SK-N-SH (cell line): Measurements from ENCODE around the gene BEST3. TPM values are rescaled to one million over a fixed set of nuclear protein-coding genes. Genes with fewer than 3 reads are reported as not detected.

ENCODE experiments used
- CTCF ChIA-PET: fragments of 300-600, 350-600 bp; formaldehyde crosslinking; extraction: SDS; loops from one replicate; lab custom pipeline; 2021; lab: Yijun Ruan, JAX
- POLR2A ChIA-PET: fragments of 350-600 bp; sonication (Branson Sonifier 250); formaldehyde crosslinking; extraction: SDS; loops from one replicate; lab custom pipeline; 2020; ENCODE audit warnings: antibody characterized with exemption, inconsistent platforms; lab: Yijun Ruan, JAX
- DNase-seq: peaks from one replicate; pipeline ENCODE4 v3.0.0; 2012
- H2AFZ ChIP-seq: fragments of 200-600 bp; sonication (generic); 2 replicates; pipeline ENCODE4 v1.8.1; 2016; ENCODE audit warnings: antibody characterized with exemption, mild to moderate bottlenecking, low read depth
- H3F3A ChIP-seq: fragments of 200-600 bp; sonication (generic); replicated peaks from 2 replicates; pipeline ENCODE3; 2016; ENCODE audit warnings: antibody characterized with exemption, mild to moderate bottlenecking; ENCODE audit not compliant: insufficient read depth
- H3K27ac ChIP-seq, 2 experiments: fragments of 200-500 bp in 1 of 2; fragments of 200-600 bp in 1 of 2; sonication (Bioruptor generic) in 1 of 2; sonication (generic), shearing (Covaris generic) in 1 of 2; 2 replicates each; pipeline versions ENCODE4 v1.5.1 to v1.6.1; 2014 to 2016; ENCODE audit warnings: low read depth in 2 of 2, inconsistent platforms in 1 of 2, low read length in 1 of 2, mild to moderate bottlenecking in 1 of 2, mixed read lengths in 1 of 2
- H3K27me3 ChIP-seq: fragments of 200-600 bp; sonication (generic), shearing (Covaris generic); 2 replicates; pipeline ENCODE4 v1.6.1; 2016; ENCODE audit warnings: mixed run types; ENCODE audit not compliant: insufficient read depth
- H3K36me3 ChIP-seq, 2 experiments: fragments of 200-500 bp in 1 of 2; fragments of 200-600 bp in 1 of 2; sonication (Bioruptor generic) in 1 of 2; sonication (generic) in 1 of 2; replicated peaks in 1 of 2; 2 replicates each; pipeline versions ENCODE3 to v1.5.1; 2014 to 2016; ENCODE audit warnings: low read length in 1 of 2, mild to moderate bottlenecking in 1 of 2; ENCODE audit not compliant: insufficient read depth in 2 of 2, control insufficient read depth in 1 of 2
- H3K4me1 ChIP-seq, 2 experiments: fragments of 200-500 bp in 1 of 2; fragments of 200-600 bp in 1 of 2; sonication (Bioruptor generic) in 1 of 2; sonication (generic), shearing (Covaris generic) in 1 of 2; 2 replicates each; pipeline versions ENCODE4 v1.5.1 to v1.6.1; 2014 to 2016; ENCODE audit warnings: low read depth in 1 of 2, low read length in 1 of 2, mixed run types in 1 of 2; ENCODE audit not compliant: insufficient read depth in 2 of 2, control insufficient read depth in 1 of 2
- H3K4me2 ChIP-seq: fragments of 200-600 bp; sonication (generic), shearing (Covaris generic); 2 replicates; pipeline ENCODE4 v1.6.1; 2017; ENCODE audit warnings: mixed run types
- H3K4me3 ChIP-seq, 2 experiments: fragments of 200-500 bp in 1 of 2; fragments of 200-600 bp in 1 of 2; sonication (Bioruptor generic) in 1 of 2; sonication (generic), shearing (Covaris generic) in 1 of 2; 2 replicates each; pipeline versions ENCODE4 v1.5.1 to v1.8.1; 2014 to 2016; ENCODE audit warnings: low read depth in 2 of 2, inconsistent platforms in 1 of 2, low read length in 1 of 2, mild to moderate bottlenecking in 1 of 2, mixed read lengths in 1 of 2, moderate library complexity in 1 of 2
- H3K79me2 ChIP-seq: fragments of 200-600 bp; sonication (generic); 2 replicates; pipeline ENCODE4 v1.8.1; 2017; ENCODE audit warnings: mild to moderate bottlenecking; ENCODE audit not compliant: insufficient read depth
- H3K9ac ChIP-seq: fragments of 200-600 bp; sonication (generic); 2 replicates; pipeline ENCODE4 v1.6.1; 2017; ENCODE audit warnings: mixed run types
- H3K9me2 ChIP-seq: fragments of 200-600 bp; sonication (generic); 2 replicates; pipeline ENCODE4 v1.6.1; 2017; ENCODE audit warnings: mixed run types
- H3K9me3 ChIP-seq: fragments of 200-600 bp; sonication (generic); 2 replicates; pipeline ENCODE4 v1.6.1; 2017; ENCODE audit warnings: mixed run types, mild to moderate bottlenecking, moderate library complexity
- H4K20me1 ChIP-seq: fragments of 200-600 bp; sonication (generic); 2 replicates; pipeline ENCODE4 v1.6.1; 2017; ENCODE audit warnings: mild to moderate bottlenecking, mixed run types; ENCODE audit not compliant: insufficient read depth
- EP300 ChIP-seq, 2 experiments: IDR thresholded peaks; 2 replicates each; pipeline versions ENCODE4 v1.4.0 to v1.6.1; 2012; ENCODE audit warnings: borderline replicate concordance in 1 of 2, low read depth in 1 of 2, low read length in 1 of 2
- EZH2phosphoT487 ChIP-seq: fragments of 200-600 bp; sonication (generic); IDR thresholded peaks from 2 replicates; pipeline ENCODE4 v1.6.1; 2017; ENCODE audit warnings: low read depth, mixed run types, mild to moderate bottlenecking, antibody characterized with exemption, moderate library complexity, borderline replicate concordance
- FOSL2 ChIP-seq: IDR thresholded peaks from 2 replicates; pipeline ENCODE4 v1.4.0; 2012; ENCODE audit warnings: low read depth, mild to moderate bottlenecking, moderate library complexity, borderline replicate concordance
- FOXJ3 ChIP-seq: sonication (generic); formaldehyde crosslinking; IDR thresholded peaks from 2 replicates; pipeline ENCODE4 v1.5.1; 2020; ENCODE audit warnings: mild to moderate bottlenecking, missing genetic modification reagents
- FOXM1 ChIP-seq: IDR thresholded peaks from 2 replicates; pipeline ENCODE4 v1.4.0; 2012; ENCODE audit warnings: low read depth, mild to moderate bottlenecking
- GABPA ChIP-seq: IDR thresholded peaks from 2 replicates; pipeline ENCODE4 v1.4.0; 2012; ENCODE audit warnings: low read depth, mild to moderate bottlenecking
- GATA2 ChIP-seq: sonication (generic); formaldehyde crosslinking; IDR thresholded peaks from 2 replicates; pipeline ENCODE4 v1.5.0; 2020; ENCODE audit warnings: mild to moderate bottlenecking, missing genetic modification reagents
- MEF2A ChIP-seq: IDR thresholded peaks from 2 replicates; pipeline ENCODE4 v1.4.0; 2012; ENCODE audit warnings: low read depth, borderline replicate concordance
- NRF1 ChIP-seq: IDR thresholded peaks from 2 replicates; pipeline ENCODE4 v1.6.1; 2012; ENCODE audit warnings: low read depth, mild to moderate bottlenecking, low read length
- POLR2AphosphoS5 ChIP-seq: IDR thresholded peaks from 2 replicates; pipeline ENCODE4 v1.6.1; 2012; ENCODE audit warnings: low read depth, low read length
- RAD21 ChIP-seq: IDR thresholded peaks from 2 replicates; pipeline ENCODE4 v1.6.1; 2012; ENCODE audit warnings: mild to moderate bottlenecking, low read length
- RCOR1 ChIP-seq: fragments of 150-350 bp; IDR thresholded peaks from 2 replicates; pipeline ENCODE4 v1.6.1; 2017; ENCODE audit warnings: antibody characterized with exemption, low read length
- SIN3A ChIP-seq: IDR thresholded peaks from 2 replicates; pipeline ENCODE4 v1.6.1; 2012; ENCODE audit warnings: low read depth, mild to moderate bottlenecking, low read length, moderate library complexity, borderline replicate concordance
- TAF1 ChIP-seq: IDR thresholded peaks from 2 replicates; pipeline ENCODE4 v1.6.1; 2012; ENCODE audit warnings: low read depth, mild to moderate bottlenecking, low read length, moderate library complexity, borderline replicate concordance
- TEAD4 ChIP-seq: IDR thresholded peaks from 2 replicates; pipeline ENCODE4 v1.4.0; 2012; ENCODE audit warnings: mild to moderate bottlenecking, borderline replicate concordance; ENCODE audit not compliant: insufficient read depth
- WGBS: methylation state at CpG from one replicate; pipeline ENCODE4 v1.1.6; 2017; ENCODE audit warnings: low lambda C conversion rate; 5-methylcytosine and 5-hydroxymethylcytosine counted together
- polyA plus RNA-seq, 3 experiments: library from polyadenylated mRNA; depleted of rRNA; stranded (reverse); fragments of >200 nt; gene quantifications; 2 replicates each; pipeline ENCODE4 v1.2.3, GENCODE V29; 2012
- TF ChIP-seq, protein P1 (sequence below): IDR thresholded peaks from 2 replicates; pipeline ENCODE4 v1.4.0; 2012; ENCODE audit warnings: low read depth, borderline replicate concordance
- TF ChIP-seq, protein P2 (sequence below): IDR thresholded peaks from 2 replicates; pipeline ENCODE4 v1.6.1; 2012; ENCODE audit warnings: mild to moderate bottlenecking, low read depth, low read length, moderate library complexity
- TF ChIP-seq, protein P3 (sequence below): IDR thresholded peaks from 2 replicates; pipeline ENCODE4; 2012

Gene BEST3
- polyA plus RNA-seq, 1 of the 3 experiments (the other 2 are of a cell fraction): 0.48 TPM

DNA sequence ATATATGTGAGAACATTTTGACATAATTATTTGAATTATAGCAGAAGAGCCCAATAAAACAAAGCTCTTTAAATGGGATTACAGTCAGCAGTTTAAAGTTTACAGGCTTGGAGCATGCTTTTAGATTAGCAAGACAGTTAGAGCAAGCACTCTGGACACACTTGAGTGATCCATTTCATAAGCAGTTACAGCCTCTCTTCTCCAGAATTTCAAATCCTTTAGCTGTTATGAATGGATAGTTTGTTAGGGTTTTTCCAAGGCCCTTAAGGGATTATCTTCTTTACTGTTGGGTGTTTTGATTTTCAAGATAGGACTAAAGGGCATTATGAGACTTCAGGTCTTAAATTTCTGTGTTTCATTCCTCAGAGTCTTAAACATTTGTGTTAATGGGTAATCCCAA lies 36.3 kb downstream of the BEST3 start (continued):
- TF ChIP-seq TEAD4: no peak
- TF ChIP-seq POLR2AphosphoS5: no peak
- TF ChIP-seq GATA2 (CRISPR knock-in tag): no peak
- no peak for TF ChIP-seq EP300 (IDR thresholded peaks at IDR 0.05; ENCODE audit: borderline replicate concordance in 1 of 2, low read depth in 1 of 2, low read length in 1 of 2)
- no peak for TF ChIP-seq FOXM1

DNA sequence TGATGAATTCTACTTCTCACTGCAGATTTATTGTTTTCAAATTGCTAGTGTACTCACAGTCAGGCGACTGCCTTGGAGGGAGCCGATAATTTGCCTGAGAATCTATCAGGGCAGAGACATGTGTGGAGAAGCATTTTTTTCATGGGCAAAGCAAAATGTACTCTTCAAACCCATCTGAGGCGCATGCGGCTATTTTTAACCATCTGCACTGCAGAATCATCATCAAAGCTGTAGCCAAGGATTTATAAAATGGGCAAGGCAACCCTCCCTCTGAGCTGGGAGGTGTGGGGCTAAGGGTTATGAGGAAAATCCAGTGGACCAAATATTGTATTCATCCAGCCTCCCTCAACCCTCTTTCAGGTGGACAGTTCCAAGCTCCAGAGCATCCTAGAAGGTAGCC lies 37.7 kb downstream of the BEST3 start:
- no peaks in the 10 kb centered on the region for H4K20me1 ChIP-seq
- CTCF ChIA-PET: interaction anchor here (0.6 kb wide), 1 partner anchor 22 kb away, joined by 3 read pairs; no protein-coding TSS in a partner anchor
- H3K79me2 ChIP-seq: no peaks in the 10 kb centered on the region
- no peak for DNase-seq
- no peaks in the 10 kb centered on the region for H3F3A ChIP-seq
- 98% methylated on average over 4 of the region's 4 CpGs for WGBS
- H2AFZ ChIP-seq: no peak overlapping the region
- H3K4me1 ChIP-seq: peaks cover 0 to under 1% of the 10 kb centered on the region in 2 experiments; a peak in 1 of 4 replicates
- no peaks in the 10 kb centered on the region for H3K36me3 ChIP-seq
- H3K27ac ChIP-seq: no peak overlapping the region
- H3K9me3 ChIP-seq: no peaks in the 10 kb centered on the region
- H3K9me2 ChIP-seq: no peaks in the 10 kb centered on the region
- no peak overlapping the region for H3K4me3 ChIP-seq
- H3K27me3 ChIP-seq: no peaks in the 10 kb centered on the region
- no peak overlapping the region for H3K4me2 ChIP-seq
- TF ChIP-seq TAF1 (no peak), FOSL2 (no peak), GABPA (no peak), POLR2AphosphoS5 (no peak), GATA2 (CRISPR knock-in tag) (no peak)
- TF ChIP-seq, protein P1, sequence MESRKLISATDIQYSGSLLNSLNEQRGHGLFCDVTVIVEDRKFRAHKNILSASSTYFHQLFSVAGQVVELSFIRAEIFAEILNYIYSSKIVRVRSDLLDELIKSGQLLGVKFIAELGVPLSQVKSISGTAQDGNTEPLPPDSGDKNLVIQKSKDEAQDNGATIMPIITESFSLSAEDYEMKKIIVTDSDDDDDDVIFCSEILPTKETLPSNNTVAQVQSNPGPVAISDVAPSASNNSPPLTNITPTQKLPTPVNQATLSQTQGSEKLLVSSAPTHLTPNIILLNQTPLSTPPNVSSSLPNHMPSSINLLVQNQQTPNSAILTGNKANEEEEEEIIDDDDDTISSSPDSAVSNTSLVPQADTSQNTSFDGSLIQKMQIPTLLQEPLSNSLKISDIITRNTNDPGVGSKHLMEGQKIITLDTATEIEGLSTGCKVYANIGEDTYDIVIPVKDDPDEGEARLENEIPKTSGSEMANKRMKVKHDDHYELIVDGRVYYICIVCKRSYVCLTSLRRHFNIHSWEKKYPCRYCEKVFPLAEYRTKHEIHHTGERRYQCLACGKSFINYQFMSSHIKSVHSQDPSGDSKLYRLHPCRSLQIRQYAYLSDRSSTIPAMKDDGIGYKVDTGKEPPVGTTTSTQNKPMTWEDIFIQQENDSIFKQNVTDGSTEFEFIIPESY: no peak
- no peak overlapping the region for H3K9ac ChIP-seq
- POLR2A ChIA-PET: no interaction called here

DNA sequence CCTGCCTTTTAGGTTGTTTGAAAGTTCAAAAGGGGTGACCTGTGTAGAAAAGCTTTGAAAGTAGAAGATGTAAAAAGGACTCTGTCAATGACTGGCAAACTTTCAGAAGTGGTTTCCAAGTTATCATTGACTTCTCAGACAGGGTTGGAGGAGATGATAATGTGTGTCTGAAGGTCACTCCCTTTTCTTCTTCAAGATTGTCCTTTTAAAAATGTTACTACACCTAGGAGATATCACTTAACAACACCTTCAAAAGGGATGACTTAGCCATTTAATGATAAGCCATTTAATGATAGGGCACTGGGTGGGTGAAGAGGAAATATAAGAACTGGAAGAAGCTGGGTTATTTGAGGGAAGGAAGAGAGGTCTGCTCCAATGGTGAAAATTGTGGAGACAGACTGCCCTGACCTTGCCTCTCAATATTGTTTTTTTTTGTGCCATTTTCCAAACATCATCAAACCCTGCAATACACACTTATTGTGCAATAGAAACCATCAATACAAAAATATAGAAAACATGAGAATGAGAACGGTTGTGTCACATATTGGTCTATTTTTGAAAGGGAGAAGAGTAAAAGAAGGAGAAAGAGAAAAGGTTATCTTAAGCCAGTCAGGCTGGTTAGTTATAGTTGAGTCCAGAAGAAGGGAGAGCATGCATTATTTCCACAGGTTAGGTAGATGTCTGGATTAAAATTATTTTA lies 38.8 kb downstream of the BEST3 start:
- Histone ChIP-seq H3K9me2 (no peaks in the 10 kb centered on the region), H3K27ac (no peak overlapping the region), H3K79me2 (no peaks in the 10 kb centered on the region), H3K27me3 (no peaks in the 10 kb centered on the region), H2AFZ (no peak overlapping the region), H3K4me1 (peaks cover 0 to 9% of the 10 kb centered on the region in 2 experiments; a peak in 1 of 4 replicates), H3K4me3 (no peak overlapping the region), H3K9ac (no peak overlapping the region), H3F3A (peaks cover 4% of the 10 kb centered on the region), H3K36me3 (no peaks in the 10 kb centered on the region), H3K9me3 (no peaks in the 10 kb centered on the region), H3K4me2 (no peak overlapping the region), H4K20me1 (no peaks in the 10 kb centered on the region)
- TF ChIP-seq RCOR1 (no peak), MEF2A (no peak), EP300 (IDR thresholded peaks at IDR 0.05; ENCODE audit: borderline replicate concordance in 1 of 2, low read depth in 1 of 2, low read length in 1 of 2) (no peak), RAD21 (no peak), SIN3A (no peak), FOXJ3 (CRISPR knock-in tag) (no peak), EZH2phosphoT487 (no peak), GABPA (no peak), NRF1 (no peak)
- TF ChIP-seq, protein P2, sequence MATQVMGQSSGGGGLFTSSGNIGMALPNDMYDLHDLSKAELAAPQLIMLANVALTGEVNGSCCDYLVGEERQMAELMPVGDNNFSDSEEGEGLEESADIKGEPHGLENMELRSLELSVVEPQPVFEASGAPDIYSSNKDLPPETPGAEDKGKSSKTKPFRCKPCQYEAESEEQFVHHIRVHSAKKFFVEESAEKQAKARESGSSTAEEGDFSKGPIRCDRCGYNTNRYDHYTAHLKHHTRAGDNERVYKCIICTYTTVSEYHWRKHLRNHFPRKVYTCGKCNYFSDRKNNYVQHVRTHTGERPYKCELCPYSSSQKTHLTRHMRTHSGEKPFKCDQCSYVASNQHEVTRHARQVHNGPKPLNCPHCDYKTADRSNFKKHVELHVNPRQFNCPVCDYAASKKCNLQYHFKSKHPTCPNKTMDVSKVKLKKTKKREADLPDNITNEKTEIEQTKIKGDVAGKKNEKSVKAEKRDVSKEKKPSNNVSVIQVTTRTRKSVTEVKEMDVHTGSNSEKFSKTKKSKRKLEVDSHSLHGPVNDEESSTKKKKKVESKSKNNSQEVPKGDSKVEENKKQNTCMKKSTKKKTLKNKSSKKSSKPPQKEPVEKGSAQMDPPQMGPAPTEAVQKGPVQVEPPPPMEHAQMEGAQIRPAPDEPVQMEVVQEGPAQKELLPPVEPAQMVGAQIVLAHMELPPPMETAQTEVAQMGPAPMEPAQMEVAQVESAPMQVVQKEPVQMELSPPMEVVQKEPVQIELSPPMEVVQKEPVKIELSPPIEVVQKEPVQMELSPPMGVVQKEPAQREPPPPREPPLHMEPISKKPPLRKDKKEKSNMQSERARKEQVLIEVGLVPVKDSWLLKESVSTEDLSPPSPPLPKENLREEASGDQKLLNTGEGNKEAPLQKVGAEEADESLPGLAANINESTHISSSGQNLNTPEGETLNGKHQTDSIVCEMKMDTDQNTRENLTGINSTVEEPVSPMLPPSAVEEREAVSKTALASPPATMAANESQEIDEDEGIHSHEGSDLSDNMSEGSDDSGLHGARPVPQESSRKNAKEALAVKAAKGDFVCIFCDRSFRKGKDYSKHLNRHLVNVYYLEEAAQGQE: no peak
- TF ChIP-seq, protein P3, sequence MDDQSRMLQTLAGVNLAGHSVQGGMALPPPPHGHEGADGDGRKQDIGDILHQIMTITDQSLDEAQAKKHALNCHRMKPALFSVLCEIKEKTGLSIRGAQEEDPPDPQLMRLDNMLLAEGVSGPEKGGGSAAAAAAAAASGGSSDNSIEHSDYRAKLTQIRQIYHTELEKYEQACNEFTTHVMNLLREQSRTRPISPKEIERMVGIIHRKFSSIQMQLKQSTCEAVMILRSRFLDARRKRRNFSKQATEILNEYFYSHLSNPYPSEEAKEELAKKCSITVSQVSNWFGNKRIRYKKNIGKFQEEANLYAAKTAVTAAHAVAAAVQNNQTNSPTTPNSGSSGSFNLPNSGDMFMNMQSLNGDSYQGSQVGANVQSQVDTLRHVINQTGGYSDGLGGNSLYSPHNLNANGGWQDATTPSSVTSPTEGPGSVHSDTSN: no peak
- POLR2A ChIA-PET: no interaction called here
- 13% methylated on average over 1 of the region's 1 CpG for WGBS
- DNase-seq: no peak
- CTCF ChIA-PET: no interaction called here
